Activated CD4-positive, CD25-positive, alpha-beta regulatory T cell (primary cell): ENCODE data around the gene TEK.

Source experiments
- DNase-seq, 4 experiments: peaks; one replicate each; lab custom pipeline; 2025; lab: John Stamatoyannopoulos, UW

The TEK gene

DNA sequence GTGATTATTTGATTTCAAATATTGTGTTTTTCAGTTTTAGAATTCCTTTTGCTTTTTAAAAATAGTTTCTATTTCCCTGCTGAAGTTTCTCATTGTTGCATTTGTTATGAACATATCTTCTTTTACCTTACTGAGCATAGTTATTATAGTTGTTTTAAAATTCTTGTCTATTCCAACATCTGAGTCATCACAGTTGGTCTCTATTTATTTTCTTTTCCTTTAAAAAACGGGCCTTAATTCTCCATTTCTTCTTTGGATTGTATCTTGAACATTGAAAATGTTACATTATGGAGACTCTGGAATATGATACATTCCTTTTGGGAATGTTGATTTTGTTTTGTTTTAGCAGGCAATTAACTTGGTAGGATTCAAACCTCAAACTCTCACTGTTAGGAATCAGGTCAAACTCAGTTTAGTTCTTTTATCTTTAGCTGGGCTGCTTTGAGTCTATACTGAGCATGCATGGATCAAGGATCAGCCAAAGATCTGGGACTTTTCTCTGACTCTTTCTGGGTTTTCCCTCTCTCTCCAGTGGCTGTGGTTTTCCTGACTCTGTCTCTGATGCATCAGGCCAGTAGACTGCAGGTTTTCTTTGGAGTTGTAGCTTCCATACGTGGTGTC lies 70.3 kb downstream of the TEK start:
- no peak for DNase-seq

GRCh38 chr9:27181381-27181780 lies 72.4 kb downstream of the TEK start:
- DNase-seq, result no peak

- no peak for DNase-seq
These were observed 73.4 kb downstream of the TEK start for GRCh38 chr9:27182421-27182820.

- no peak for DNase-seq
These were observed 74.1 kb downstream of the TEK start for GRCh38 chr9:27183131-27183530.

DNA sequence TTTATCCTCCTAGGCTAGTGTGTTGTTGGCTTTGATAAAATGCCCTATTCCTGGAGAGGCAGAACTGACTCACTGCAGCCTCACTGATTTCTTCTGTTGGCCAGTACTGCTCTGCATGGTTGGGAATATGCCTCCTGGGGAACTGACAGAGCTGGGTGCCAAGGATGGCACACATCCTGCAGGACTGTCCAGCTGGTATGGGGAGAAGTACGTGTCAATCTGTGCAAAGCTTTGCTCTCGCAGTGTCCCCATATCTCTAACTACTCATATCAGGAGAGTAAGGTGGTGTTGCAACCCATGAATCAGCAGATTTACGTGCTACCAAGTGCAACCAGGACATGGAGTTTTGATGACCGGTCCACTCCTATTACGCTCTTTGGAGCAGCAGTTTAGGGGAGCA lies 74.7 kb downstream of the TEK start:
- no peak for DNase-seq

DNA sequence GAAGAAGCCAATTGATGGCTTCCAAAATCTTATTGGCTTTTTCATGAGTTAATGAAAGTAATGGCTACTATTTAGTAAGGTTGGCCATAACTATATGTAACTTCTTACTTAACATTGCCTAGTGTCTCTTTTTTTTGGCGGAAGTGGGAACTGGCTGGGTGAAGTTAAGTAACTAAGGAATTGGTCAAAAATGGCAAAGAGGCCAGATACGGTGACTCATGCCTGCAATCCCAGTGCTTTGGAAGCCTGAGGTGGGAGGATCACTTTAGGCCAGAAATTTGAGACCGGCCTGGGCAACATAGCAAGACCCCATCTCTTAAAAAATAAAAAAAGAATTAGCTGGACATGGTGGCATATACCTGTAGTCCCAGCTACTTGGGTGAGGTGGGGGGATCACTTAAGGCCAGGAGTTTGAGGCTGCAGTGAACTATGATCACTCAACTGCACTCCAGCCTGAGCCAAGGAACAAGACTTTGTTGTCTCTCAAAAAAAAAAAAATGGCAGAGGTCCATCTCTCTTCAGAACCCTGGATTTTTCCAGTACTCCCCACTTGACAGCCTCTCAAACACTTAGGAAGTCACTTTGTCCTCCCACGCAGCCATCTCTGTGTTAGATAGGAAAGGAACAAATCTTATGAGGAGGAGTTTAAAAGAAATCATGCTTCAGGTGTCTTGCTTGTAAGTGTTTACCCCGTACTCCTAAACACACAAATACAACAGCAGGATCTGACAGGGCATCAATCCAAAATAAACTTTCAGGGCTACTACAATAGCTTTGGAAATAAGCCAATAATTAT lies 75.7 kb downstream of the TEK start:
- no peak for DNase-seq

DNA sequence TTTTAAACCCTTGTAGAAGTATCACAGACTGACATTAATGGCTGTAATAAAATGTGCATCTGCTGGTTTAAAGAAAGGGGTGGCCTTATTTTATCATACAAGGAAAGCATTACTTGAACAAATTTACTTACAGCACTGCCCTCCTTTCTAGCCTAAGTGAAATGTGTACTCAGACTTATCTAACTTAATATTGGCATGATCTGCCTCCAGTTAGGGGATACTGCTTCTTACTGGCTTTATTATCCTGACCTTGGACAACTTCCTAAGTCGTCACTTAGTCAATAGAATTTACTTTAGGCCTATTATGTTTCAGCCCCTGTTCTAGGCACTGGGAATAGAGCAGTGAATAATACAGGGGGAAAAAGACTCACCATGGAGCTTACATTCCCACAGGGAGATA lies 79.4 kb downstream of the TEK start:
- no peak for DNase-seq

- DNase-seq, result no peak
These were observed 80.4 kb downstream of the TEK start for GRCh38 chr9:27189426-27189825.

- DNase-seq, result no peak
These were observed 83.4 kb downstream of the TEK start for GRCh38 chr9:27192291-27192960.

GRCh38 chr9:27193886-27194285 lies 84.9 kb downstream of the TEK start:
- no peak for DNase-seq

GRCh38 chr9:27194401-27195091 lies 85.5 kb downstream of the TEK start:
- DNase-seq, result no peak

- no peak for DNase-seq
These were observed 86.2 kb downstream of the TEK start for GRCh38 chr9:27195191-27195590.

DNA sequence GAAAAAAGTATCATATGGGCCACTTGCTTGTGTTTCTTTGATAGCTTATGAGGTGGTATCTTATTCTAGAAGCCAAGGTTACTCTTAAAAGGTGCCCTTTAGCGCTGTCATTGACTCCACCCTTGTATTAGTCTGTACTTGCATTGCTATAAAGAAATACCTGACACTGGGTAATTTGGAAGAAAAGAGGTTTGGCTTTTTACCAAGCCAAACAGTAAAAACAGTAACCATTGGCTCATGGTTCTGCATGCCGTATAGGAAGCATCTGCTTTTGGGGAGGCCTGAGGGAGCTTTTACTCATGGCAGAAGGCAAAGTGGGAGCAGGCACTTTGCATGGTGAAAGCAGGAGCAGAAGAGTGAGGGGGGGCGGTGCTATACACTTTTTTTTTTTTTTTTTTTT lies 87.4 kb downstream of the TEK start:
- no peak for DNase-seq

GRCh38 chr9:27198190-27198589 lies 89.2 kb downstream of the TEK start:
- DNase-seq, result no peak

- DNase-seq, result no peak
These were observed 93.0 kb downstream of the TEK start for GRCh38 chr9:27202056-27202455.

DNA sequence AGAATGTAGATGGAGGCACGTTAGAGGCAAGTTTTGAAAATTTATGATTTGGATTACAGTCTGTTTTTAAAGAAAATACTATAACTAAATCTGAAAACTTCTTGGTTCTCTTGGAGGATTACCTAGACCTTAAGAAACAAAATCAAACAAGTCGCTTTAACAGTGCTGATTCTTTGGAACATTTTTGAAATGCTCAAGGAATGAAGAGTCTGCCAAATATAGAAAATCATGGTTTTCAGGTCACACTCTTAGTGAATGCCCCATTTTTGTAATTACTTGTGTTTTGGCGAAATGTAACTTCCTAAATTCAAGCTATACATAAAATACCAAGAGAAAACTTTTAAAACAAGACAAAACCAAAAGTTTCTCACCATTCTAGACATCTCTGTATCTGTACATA lies 94.8 kb downstream of the TEK start:
- no peak for DNase-seq

- DNase-seq, result no peak
These were observed 95.6 kb downstream of the TEK start for GRCh38 chr9:27204578-27204977.

DNA sequence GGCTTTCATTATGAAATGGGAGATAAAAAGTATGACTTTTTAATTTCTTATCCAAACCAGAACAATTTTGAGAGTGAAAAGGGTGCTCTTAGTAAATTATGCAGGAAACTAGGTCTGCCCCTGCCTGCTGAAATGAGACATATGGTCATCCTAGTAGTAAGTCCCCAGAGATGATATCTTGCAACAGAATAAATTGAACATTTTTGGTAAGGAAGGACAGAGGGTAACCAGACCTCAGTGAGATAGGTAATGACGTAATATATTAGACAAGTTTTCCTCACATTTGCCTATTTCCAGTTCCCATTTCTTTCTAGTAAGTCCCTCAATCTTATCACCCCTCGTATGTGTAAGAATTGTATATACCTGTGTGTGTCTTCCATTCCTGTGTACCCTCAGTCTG lies 96.2 kb downstream of the TEK start:
- DNase-seq, result no peak

- DNase-seq, result no peak
These were observed 97.0 kb downstream of the TEK start for GRCh38 chr9:27206041-27206440.

DNA sequence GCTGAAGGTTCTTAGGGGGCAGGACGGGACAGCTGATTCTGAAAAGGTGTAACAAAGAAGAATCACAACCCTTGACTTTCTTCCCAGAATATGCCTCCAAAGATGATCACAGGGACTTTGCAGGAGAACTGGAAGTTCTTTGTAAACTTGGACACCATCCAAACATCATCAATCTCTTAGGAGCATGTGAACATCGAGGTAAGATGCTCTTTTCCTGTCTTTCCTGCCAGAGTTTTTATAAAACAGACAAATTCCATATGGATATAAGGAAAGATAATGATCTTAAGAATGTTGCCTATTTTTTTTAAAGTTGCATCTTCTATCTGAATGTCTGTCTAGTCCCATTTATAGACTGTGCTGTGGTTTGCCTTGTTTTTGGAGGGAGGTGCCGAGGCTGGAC lies 100.0 kb downstream of the TEK start:
- DNase-seq, result no peak

- no peak for DNase-seq
These were observed 101.6 kb downstream of the TEK start for GRCh38 chr9:27210588-27210987.

- no peak for DNase-seq
These were observed 103.2 kb downstream of the TEK start for GRCh38 chr9:27212191-27212590.

DNA sequence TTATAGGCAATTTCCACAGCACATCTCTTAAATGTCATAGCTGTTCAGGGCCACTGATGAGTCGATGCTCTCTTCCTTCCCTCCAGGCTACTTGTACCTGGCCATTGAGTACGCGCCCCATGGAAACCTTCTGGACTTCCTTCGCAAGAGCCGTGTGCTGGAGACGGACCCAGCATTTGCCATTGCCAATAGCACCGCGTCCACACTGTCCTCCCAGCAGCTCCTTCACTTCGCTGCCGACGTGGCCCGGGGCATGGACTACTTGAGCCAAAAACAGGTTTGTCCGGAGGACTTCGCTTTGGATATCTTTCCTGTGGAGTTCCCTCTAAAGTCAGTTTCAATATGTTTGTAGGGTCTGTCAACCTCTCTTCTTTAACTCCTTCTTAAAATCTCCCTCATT lies 103.6 kb downstream of the TEK start:
- DNase-seq, result no peak
